Activated CD4-positive, alpha-beta T cell treated with anti-CD3 and anti-CD28 coated beads, Interleukin-2, amount 10 ng/mL, durations not matched to agents 7 days and 5 days (primary cell): ENCODE results near the gene NPHP4. TPM values are rescaled to one million over a fixed set of nuclear protein-coding genes. Genes with fewer than 3 reads are reported as not detected.

ENCODE experiments used
- CTCF ChIA-PET: fragments of 350-600 bp; sonication (Branson Sonifier 250); formaldehyde crosslinking; loops from one replicate; lab custom pipeline; 2021; ENCODE audit warnings: antibody characterized with exemption; lab: Charles Lee
- POLR2A ChIA-PET: fragments of 350-600 bp; sonication (Branson Sonifier 250); formaldehyde crosslinking; loops from one replicate; lab custom pipeline; 2021; ENCODE audit warnings: antibody characterized with exemption; lab: Charles Lee
- DNase-seq: peaks from one replicate; pipeline ENCODE4 v3.0.0-alpha.2; 2020
- H3K27ac Mint-ChIP-seq: one replicate; pipeline ENCODE4 v1.8.0; 2021; ENCODE audit warnings: mild to moderate bottlenecking, moderate library complexity, mixed read lengths
- H3K27me3 Mint-ChIP-seq: one replicate; pipeline ENCODE4 v1.8.0; 2021; ENCODE audit warnings: mixed read lengths
- H3K36me3 Mint-ChIP-seq: one replicate; pipeline ENCODE4 v1.8.0; 2021; ENCODE audit warnings: low read depth, mixed read lengths
- H3K4me1 Mint-ChIP-seq: one replicate; pipeline ENCODE4 v1.8.0; 2021; ENCODE audit warnings: mixed read lengths
- H3K4me3 Mint-ChIP-seq: one replicate; pipeline ENCODE4 v1.8.0; 2021; ENCODE audit warnings: mild to moderate bottlenecking, moderate library complexity, mixed read lengths
- H3K9me3 Mint-ChIP-seq: one replicate; pipeline ENCODE4 v1.8.0; 2021; ENCODE audit warnings: mixed read lengths
- total RNA-seq, 2 experiments: library from RNA; stranded (reverse); gene quantifications; one replicate each; pipeline ENCODE4 v1.2.3, GENCODE V29; 2021

The NPHP4 gene
- total RNA-seq, 2 experiments from 2014 or later: 14.6 to 16.1 TPM

- Mint-ChIP-seq H3K4me1 (peaks cover 73% of the 10 kb centered on the region), H3K4me3 (peak overlapping the region; percentile 1), H3K27me3 (no peaks in the 10 kb centered on the region), H3K9me3 (no peaks in the 10 kb centered on the region), H3K27ac (peak overlapping the region; percentile 54), H3K36me3 (peaks cover 61% of the 10 kb centered on the region)
- CTCF ChIA-PET: no interaction called here
- POLR2A ChIA-PET: no interaction called here
- no peak for DNase-seq
These were observed 38.5 kb upstream of the NPHP4 start for GRCh38 chr1:6030547-6031261.

- peak overlapping the region; percentile 1 for H3K4me3 Mint-ChIP-seq
- no peaks in the 10 kb centered on the region for H3K27me3 Mint-ChIP-seq
- no peak for DNase-seq
- H3K27ac Mint-ChIP-seq: peak overlapping the region; percentile 93
- peaks cover 73% of the 10 kb centered on the region for H3K4me1 Mint-ChIP-seq
- peaks cover 55% of the 10 kb centered on the region for H3K36me3 Mint-ChIP-seq
- H3K9me3 Mint-ChIP-seq: no peaks in the 10 kb centered on the region
- ChIA-PET CTCF (interaction anchor here (0.7 kb wide), 1 partner anchor 26 kb away, joined by 3 read pairs; no protein-coding TSS in a partner anchor), POLR2A (no interaction called here)
These were observed 37.9 kb upstream of the NPHP4 start for GRCh38 chr1:6030132-6030531.

- no peaks in the 10 kb centered on the region for H3K9me3 Mint-ChIP-seq
- POLR2A ChIA-PET: no interaction called here
- CTCF ChIA-PET: interaction anchor here (0.7 kb wide), 1 partner anchor 28 kb away, joined by 4 read pairs; no protein-coding TSS in a partner anchor
- H3K27me3 Mint-ChIP-seq: no peaks in the 10 kb centered on the region
- no peak for DNase-seq
- H3K4me1 Mint-ChIP-seq: peaks cover 70% of the 10 kb centered on the region
- H3K4me3 Mint-ChIP-seq: peak overlapping the region; percentile 36
- peak overlapping the region; percentile 93 for H3K27ac Mint-ChIP-seq
- H3K36me3 Mint-ChIP-seq: peaks cover 50% of the 10 kb centered on the region
These were observed 37.1 kb upstream of the NPHP4 start for GRCh38 chr1:6029351-6029750.

- no peaks in the 10 kb centered on the region for H3K9me3 Mint-ChIP-seq
- H3K4me3 Mint-ChIP-seq: peak overlapping the region; percentile 97
These were observed 36.0 kb upstream of the NPHP4 start for GRCh38 chr1:6028042-6028850.

GRCh38 chr1:6027591-6027990 is 35.4 kb upstream of the NPHP4 start:
- peak overlapping the region; percentile 97 for H3K4me3 Mint-ChIP-seq
- CTCF ChIA-PET: interaction anchor here (1.5 kb wide), 1 partner anchor 17 kb away, joined by 5 read pairs; no protein-coding TSS in a partner anchor
- POLR2A ChIA-PET: no interaction called here
- H3K4me1 Mint-ChIP-seq: peaks cover 64% of the 10 kb centered on the region
- peak; percentile 37 for DNase-seq
- H3K27me3 Mint-ChIP-seq: no peaks in the 10 kb centered on the region
- peak overlapping the region; percentile 93 for H3K27ac Mint-ChIP-seq
- peaks cover 45% of the 10 kb centered on the region for H3K36me3 Mint-ChIP-seq
- H3K9me3 Mint-ChIP-seq: no peaks in the 10 kb centered on the region

More at GRCh38 chr1:6028042-6028850, 36.0 kb upstream of the NPHP4 start:
- no peaks in the 10 kb centered on the region for H3K27me3 Mint-ChIP-seq
- peaks cover 50% of the 10 kb centered on the region for H3K36me3 Mint-ChIP-seq
- peak; percentile 78 for DNase-seq
- CTCF ChIA-PET: interaction anchor here (0.7 kb wide), 1 partner anchor 27 kb away, joined by 4 read pairs; no protein-coding TSS in a partner anchor
- H3K4me1 Mint-ChIP-seq: peaks cover 71% of the 10 kb centered on the region
- POLR2A ChIA-PET: no interaction called here
- peak overlapping the region; percentile 93 for H3K27ac Mint-ChIP-seq

- ChIA-PET CTCF (interaction anchor here (1.2 to 1.7 kb wide), 4 partner anchors 8 to 16 kb away, joined by 3 to 6 read pairs (median 5); no protein-coding TSS in a partner anchor), POLR2A (no interaction called here)
- peaks cover 52% of the 10 kb centered on the region for H3K36me3 Mint-ChIP-seq
- H3K9me3 Mint-ChIP-seq: peaks cover 3% of the 10 kb centered on the region
- H3K27ac Mint-ChIP-seq: peak overlapping the region; percentile 93
- H3K4me1 Mint-ChIP-seq: peaks cover 52% of the 10 kb centered on the region
- H3K27me3 Mint-ChIP-seq: no peaks in the 10 kb centered on the region
- H3K4me3 Mint-ChIP-seq: peak overlapping the region; percentile 97
- DNase-seq: peak; percentile 96
These were observed 34.0 kb upstream of the NPHP4 start for GRCh38 chr1:6026095-6026809.

GRCh38 chr1:6025269-6026094 is 33.3 kb upstream of the NPHP4 start:
- peak overlapping the region; percentile 93 for H3K27ac Mint-ChIP-seq
- H3K4me1 Mint-ChIP-seq: peaks cover 44% of the 10 kb centered on the region
- no peaks in the 10 kb centered on the region for H3K27me3 Mint-ChIP-seq
- ChIA-PET POLR2A (no interaction called here), CTCF (interaction anchor here (0.7 to 1.7 kb wide), 6 partner anchors 8 to 31 kb away, joined by 3 to 6 read pairs (median 5); no protein-coding TSS in a partner anchor)
- peaks cover 45% of the 10 kb centered on the region for H3K36me3 Mint-ChIP-seq
- peak overlapping the region; percentile 97 for H3K4me3 Mint-ChIP-seq
- H3K9me3 Mint-ChIP-seq: peaks cover 3% of the 10 kb centered on the region
- DNase-seq: no peak

- peaks cover 3% of the 10 kb centered on the region for H3K9me3 Mint-ChIP-seq
- DNase-seq: no peak
- no peak overlapping the region for H3K4me3 Mint-ChIP-seq
- peaks cover 33% of the 10 kb centered on the region for H3K4me1 Mint-ChIP-seq
- no peak overlapping the region for H3K27ac Mint-ChIP-seq
- H3K27me3 Mint-ChIP-seq: no peaks in the 10 kb centered on the region
- ChIA-PET POLR2A (no interaction called here), CTCF (interaction anchor here (0.7 to 1.7 kb wide), 4 partner anchors 11 to 30 kb away, joined by 3 to 6 read pairs (median 5); no protein-coding TSS in a partner anchor)
- peaks cover 40% of the 10 kb centered on the region for H3K36me3 Mint-ChIP-seq
These were observed 32.2 kb upstream of the NPHP4 start for GRCh38 chr1:6024376-6024775.

- Mint-ChIP-seq H3K27ac (no peak overlapping the region), H3K4me3 (no peak overlapping the region), H3K27me3 (no peaks in the 10 kb centered on the region), H3K36me3 (peaks cover 31% of the 10 kb centered on the region), H3K4me1 (peaks cover 23% of the 10 kb centered on the region), H3K9me3 (peaks cover 3% of the 10 kb centered on the region)
- ChIA-PET CTCF (interaction anchor here (0.6 to 0.7 kb wide), 2 partner anchors 12 to 441 kb away, joined by 3 read pairs; no protein-coding TSS in a partner anchor), POLR2A (no interaction called here)
- no peak for DNase-seq
These were observed 31.1 kb upstream of the NPHP4 start for GRCh38 chr1:6023346-6023745.

- Mint-ChIP-seq H3K4me1 (peaks cover 18% of the 10 kb centered on the region), H3K27me3 (no peaks in the 10 kb centered on the region), H3K27ac (no peak overlapping the region), H3K4me3 (no peak overlapping the region), H3K9me3 (peaks cover 3% of the 10 kb centered on the region), H3K36me3 (peaks cover 20% of the 10 kb centered on the region)
- POLR2A ChIA-PET: no interaction called here
- no peak for DNase-seq
- CTCF ChIA-PET: no interaction called here
These were observed 30.0 kb upstream of the NPHP4 start for GRCh38 chr1:6022193-6022592.

- Mint-ChIP-seq H3K27ac (no peak overlapping the region), H3K4me3 (no peak overlapping the region), H3K27me3 (no peaks in the 10 kb centered on the region), H3K4me1 (peaks cover 7% of the 10 kb centered on the region), H3K36me3 (peaks cover 15% of the 10 kb centered on the region), H3K9me3 (peaks cover 3% of the 10 kb centered on the region)
- ChIA-PET CTCF (interaction anchor here (1.1 to 1.8 kb wide), 2 partner anchors 11 to 25 kb away, joined by 5 to 6 read pairs; no protein-coding TSS in a partner anchor), POLR2A (no interaction called here)
- DNase-seq: no peak
These were observed 27.1 kb upstream of the NPHP4 start for GRCh38 chr1:6019166-6019845.
